ENCODE measurements around the gene SHROOM3.

GRCh38 chr4:76532805-76533204 is 97.8 kb downstream of the SHROOM3 start:
- TF ChIP-seq, protein P1, sequence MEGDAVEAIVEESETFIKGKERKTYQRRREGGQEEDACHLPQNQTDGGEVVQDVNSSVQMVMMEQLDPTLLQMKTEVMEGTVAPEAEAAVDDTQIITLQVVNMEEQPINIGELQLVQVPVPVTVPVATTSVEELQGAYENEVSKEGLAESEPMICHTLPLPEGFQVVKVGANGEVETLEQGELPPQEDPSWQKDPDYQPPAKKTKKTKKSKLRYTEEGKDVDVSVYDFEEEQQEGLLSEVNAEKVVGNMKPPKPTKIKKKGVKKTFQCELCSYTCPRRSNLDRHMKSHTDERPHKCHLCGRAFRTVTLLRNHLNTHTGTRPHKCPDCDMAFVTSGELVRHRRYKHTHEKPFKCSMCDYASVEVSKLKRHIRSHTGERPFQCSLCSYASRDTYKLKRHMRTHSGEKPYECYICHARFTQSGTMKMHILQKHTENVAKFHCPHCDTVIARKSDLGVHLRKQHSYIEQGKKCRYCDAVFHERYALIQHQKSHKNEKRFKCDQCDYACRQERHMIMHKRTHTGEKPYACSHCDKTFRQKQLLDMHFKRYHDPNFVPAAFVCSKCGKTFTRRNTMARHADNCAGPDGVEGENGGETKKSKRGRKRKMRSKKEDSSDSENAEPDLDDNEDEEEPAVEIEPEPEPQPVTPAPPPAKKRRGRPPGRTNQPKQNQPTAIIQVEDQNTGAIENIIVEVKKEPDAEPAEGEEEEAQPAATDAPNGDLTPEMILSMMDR (IDR thresholded peaks at IDR 0.05 in 8 of 11, conservative IDR thresholded peaks at IDR 0.05 in 3 of 11), result no peak
- TF ChIP-seq POLR2A (IDR thresholded peaks at IDR 0.05) (no peak), POLR2AphosphoS5 (IDR thresholded peaks at IDR 0.05) (no peak)
